PC-9 (cell line): ENCODE results near the gene ECE1. TPM values are rescaled to one million over a fixed set of nuclear protein-coding genes. Genes with fewer than 3 reads are reported as not detected.

Source experiments
- BruUV-seq: library from RNA; stranded (reverse); fragments of 400-500 nt; replicated peaks from 2 replicates; lab custom pipeline; 2021; lab: Mats Ljungman, UMichigan
- CTCF ChIA-PET: fragments of 300-600 bp; sonication (Branson Sonifier 250); formaldehyde crosslinking; loops from one replicate; lab custom pipeline; 2022; ENCODE audit warnings: antibody characterized with exemption; lab: Charles Lee
- POLR2A ChIA-PET: fragments of 300-600 bp; sonication (Branson Sonifier 250); formaldehyde crosslinking; loops from one replicate; lab custom pipeline; 2022; ENCODE audit warnings: antibody characterized with exemption; ENCODE audit not compliant: unreplicated experiment; lab: Charles Lee
- DNase-seq, 2 experiments: peaks; one replicate each; pipeline versions ENCODE4 v3.0.0 to v3.0.0-alpha.2; 2015 to 2022; ENCODE audit warnings: mixed read lengths in 1 of 2
- H2AFZ ChIP-seq: fragments of 200-600 bp; sonication (generic); 2 replicates; pipeline ENCODE4 v1.8.1; 2017; ENCODE audit warnings: antibody characterized with exemption
- H3F3A ChIP-seq: fragments of 200-600 bp; sonication (generic); 2 replicates; pipeline ENCODE4 v1.8.1; 2017; ENCODE audit warnings: antibody characterized with exemption, mild to moderate bottlenecking, low read depth; ENCODE audit not compliant: insufficient read depth
- H3K27ac ChIP-seq: fragments of 200-600 bp; sonication (generic); 2 replicates; pipeline ENCODE4 v1.6.1; 2016; ENCODE audit warnings: mixed run types
- H3K27me3 ChIP-seq: fragments of 200-600 bp; sonication (generic); 2 replicates; pipeline ENCODE4 v1.6.1; 2016; ENCODE audit warnings: low read depth, mixed run types; ENCODE audit not compliant: insufficient read depth
- H3K36me3 ChIP-seq: fragments of 200-600 bp; sonication (generic); 2 replicates; pipeline ENCODE4 v1.6.1; 2016; ENCODE audit warnings: low read depth, mixed run types
- H3K4me1 ChIP-seq: fragments of 200-600 bp; sonication (generic); replicated peaks from 2 replicates; pipeline ENCODE4 v1.6.1; 2016; ENCODE audit warnings: mixed run types; ENCODE audit not compliant: insufficient read depth
- H3K4me2 ChIP-seq: fragments of 200-600 bp; sonication (generic); 2 replicates; pipeline ENCODE4 v1.6.1; 2017; ENCODE audit warnings: mixed run types
- H3K4me3 ChIP-seq: fragments of 200-600 bp; sonication (generic); 2 replicates; pipeline ENCODE4 v1.6.1; 2016; ENCODE audit warnings: mixed run types
- H3K79me2 ChIP-seq: fragments of 200-600 bp; sonication (generic); 2 replicates; pipeline ENCODE4 v1.6.1; 2017; ENCODE audit warnings: low read depth, mixed run types
- H3K9me2 ChIP-seq: fragments of 200-600 bp; sonication (generic); 2 replicates; pipeline ENCODE4 v1.8.1; 2017; ENCODE audit warnings: mild to moderate bottlenecking; ENCODE audit not compliant: insufficient read depth
- H3K9me3 ChIP-seq: fragments of 200-600 bp; sonication (generic); 2 replicates; pipeline ENCODE4 v1.8.1; 2016; ENCODE audit warnings: low read depth; ENCODE audit not compliant: insufficient read depth
- H4K20me1 ChIP-seq: fragments of 200-600 bp; sonication (generic); 2 replicates; pipeline ENCODE4 v1.8.1; 2017; ENCODE audit not compliant: insufficient read depth
- CTCF ChIP-seq: fragments of 200-600 bp; sonication (generic); conservative IDR thresholded peaks from 2 replicates; pipeline ENCODE4 v1.6.1; 2017; ENCODE audit warnings: mixed run types, antibody characterized with exemption, mild to moderate bottlenecking, moderate library complexity
- EZH2 ChIP-seq: fragments of 200-600 bp; sonication (generic); IDR thresholded peaks from 2 replicates; pipeline ENCODE4 v1.8.0; 2017; ENCODE audit warnings: antibody characterized with exemption, low read depth
- intact Hi-C: fragments of 100-400 bp; cut with micrococcal nuclease; formaldehyde crosslinking; loops from one replicate; pipeline ENCODE4 v1.10.0; 2022; ENCODE audit not compliant: unreplicated experiment
- total RNA-seq: library from RNA; stranded (reverse); gene quantifications from 2 replicates; pipeline ENCODE4 v1.2.3, GENCODE V29; 2021

ECE1 gene
- total RNA-seq, 1 experiment from 2014 or later, result 80.8 TPM

DNA sequence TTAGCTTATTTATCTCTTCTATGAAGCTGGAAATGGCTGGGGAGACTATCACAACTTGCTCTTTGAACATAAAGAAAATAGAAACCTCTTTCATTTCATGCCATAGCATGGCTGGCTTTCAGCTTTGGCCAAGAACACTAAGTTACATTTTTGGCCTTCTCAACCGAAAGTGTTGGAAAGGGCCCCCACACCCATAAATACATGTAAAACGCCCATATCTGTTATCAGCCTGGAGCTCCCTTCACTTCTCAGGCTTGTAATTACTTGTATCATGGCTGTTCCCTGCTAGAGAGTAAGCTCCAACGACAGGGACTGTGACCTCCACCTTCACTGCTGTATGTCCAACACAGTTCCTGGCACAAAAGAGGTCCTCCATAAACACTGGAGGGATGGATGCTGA lies 100.8 kb downstream of the ECE1 start:
- Histone ChIP-seq H3K9me3 (no peaks in the 10 kb centered on the region), H3K4me3 (no peak overlapping the region), H3K4me1 (no peaks in the 10 kb centered on the region), H4K20me1 (no peaks in the 10 kb centered on the region), H3K36me3 (no peaks in the 10 kb centered on the region), H3K79me2 (no peaks in the 10 kb centered on the region), H3K4me2 (no peak overlapping the region), H3K27ac (no peak overlapping the region), H3K27me3 (no peaks in the 10 kb centered on the region), H3K9me2 (no peaks in the 10 kb centered on the region), H3F3A (no peaks in the 10 kb centered on the region), H2AFZ (no peak overlapping the region)
- no TSS peak for BruUV-seq
- no peak for DNase-seq
- POLR2A ChIA-PET, result no interaction called here
- CTCF ChIA-PET, result no interaction called here
- intact Hi-C loops, result no loop called here
- TF ChIP-seq EZH2 (no peak), CTCF (no peak)

DNA sequence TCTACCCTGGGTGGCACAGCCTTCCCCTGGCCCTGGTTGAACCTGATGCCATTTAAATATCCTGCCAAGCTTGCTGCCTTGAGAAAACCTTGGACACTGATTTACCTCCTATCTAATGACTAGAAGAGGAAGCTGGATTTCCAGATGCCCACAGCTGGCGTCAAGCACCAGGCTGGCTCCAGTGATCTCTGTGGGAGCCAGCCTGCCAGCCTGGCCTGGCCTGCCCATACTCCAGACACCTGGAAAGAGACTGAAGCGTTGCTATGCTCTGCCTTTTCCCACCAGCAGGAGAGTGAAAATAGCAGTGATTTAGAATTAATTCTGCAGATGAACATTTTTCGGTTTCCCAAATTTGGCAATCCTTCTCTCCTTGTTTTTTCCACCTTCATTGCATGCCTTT lies 102.0 kb downstream of the ECE1 start:
- CTCF ChIA-PET, result no interaction called here
- no peaks in the 10 kb centered on the region for H3K4me1 ChIP-seq
- DNase-seq, result no peak

DNA sequence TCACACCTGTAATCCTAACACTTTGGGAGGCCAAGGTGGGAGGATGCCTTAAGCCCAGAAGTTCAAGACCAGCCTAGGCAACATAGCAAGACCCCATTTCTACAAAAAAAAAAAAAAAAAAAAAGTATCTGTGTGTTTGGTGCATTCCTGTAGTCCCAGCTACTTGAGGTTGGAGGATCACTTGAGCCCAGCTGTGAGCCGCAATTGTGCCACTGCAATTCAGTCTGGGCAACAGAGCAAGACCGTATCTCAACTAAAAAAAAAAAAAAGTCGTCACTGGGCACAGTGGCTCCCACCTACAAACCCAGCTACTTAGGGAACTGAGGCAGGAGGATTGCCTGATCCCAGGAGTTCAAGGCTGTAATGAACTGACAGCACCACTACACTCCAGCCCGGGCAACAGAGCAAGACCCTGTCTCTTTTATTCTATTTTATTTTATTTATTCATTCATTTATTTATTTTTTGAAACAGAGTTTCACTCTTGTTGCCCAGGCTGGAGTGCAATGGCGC lies 105.0 kb downstream of the ECE1 start:
- no peak overlapping the region for H3K27ac ChIP-seq
- H2AFZ ChIP-seq, result no peak overlapping the region
- no peak for TF ChIP-seq EZH2
- TF ChIP-seq CTCF, result no peak
- H3K36me3 ChIP-seq, result no peaks in the 10 kb centered on the region
- H3F3A ChIP-seq, result no peaks in the 10 kb centered on the region
- CTCF ChIA-PET, result interaction anchor here (0.6 kb wide), 1 partner anchor 390 kb away, joined by 6 read pairs; no protein-coding TSS in a partner anchor
- H3K4me1 ChIP-seq, result no peaks in the 10 kb centered on the region
- H3K4me3 ChIP-seq, result no peak overlapping the region
- intact Hi-C loops, result no loop called here
- H3K27me3 ChIP-seq, result no peaks in the 10 kb centered on the region
- H3K79me2 ChIP-seq, result no peaks in the 10 kb centered on the region
- H3K9me3 ChIP-seq, result no peaks in the 10 kb centered on the region
- no peaks in the 10 kb centered on the region for H3K9me2 ChIP-seq
- H3K4me2 ChIP-seq, result no peak overlapping the region
- BruUV-seq, result no TSS peak
- no peak for DNase-seq
- POLR2A ChIA-PET, result no interaction called here
- H4K20me1 ChIP-seq, result no peaks in the 10 kb centered on the region

More for the DNA sequence above, 102.0 kb downstream of the ECE1 start:
- H3K9me3 ChIP-seq, result no peaks in the 10 kb centered on the region
- intact Hi-C loops, result no loop called here
- no peak overlapping the region for H3K4me3 ChIP-seq
- no peaks in the 10 kb centered on the region for H3K36me3 ChIP-seq
- TF ChIP-seq CTCF (no peak), EZH2 (no peak)
- no peak overlapping the region for H3K27ac ChIP-seq
- no peaks in the 10 kb centered on the region for H3K79me2 ChIP-seq
- POLR2A ChIA-PET, result no interaction called here
- H3K27me3 ChIP-seq, result no peaks in the 10 kb centered on the region
- H3K9me2 ChIP-seq, result no peaks in the 10 kb centered on the region
- BruUV-seq, result no TSS peak
- no peak overlapping the region for H3K4me2 ChIP-seq
- H3F3A ChIP-seq, result no peaks in the 10 kb centered on the region
- H4K20me1 ChIP-seq, result no peaks in the 10 kb centered on the region
- H2AFZ ChIP-seq, result no peak overlapping the region
